ENCODE results near the gene GDF10.

Gene GDF10

DNA sequence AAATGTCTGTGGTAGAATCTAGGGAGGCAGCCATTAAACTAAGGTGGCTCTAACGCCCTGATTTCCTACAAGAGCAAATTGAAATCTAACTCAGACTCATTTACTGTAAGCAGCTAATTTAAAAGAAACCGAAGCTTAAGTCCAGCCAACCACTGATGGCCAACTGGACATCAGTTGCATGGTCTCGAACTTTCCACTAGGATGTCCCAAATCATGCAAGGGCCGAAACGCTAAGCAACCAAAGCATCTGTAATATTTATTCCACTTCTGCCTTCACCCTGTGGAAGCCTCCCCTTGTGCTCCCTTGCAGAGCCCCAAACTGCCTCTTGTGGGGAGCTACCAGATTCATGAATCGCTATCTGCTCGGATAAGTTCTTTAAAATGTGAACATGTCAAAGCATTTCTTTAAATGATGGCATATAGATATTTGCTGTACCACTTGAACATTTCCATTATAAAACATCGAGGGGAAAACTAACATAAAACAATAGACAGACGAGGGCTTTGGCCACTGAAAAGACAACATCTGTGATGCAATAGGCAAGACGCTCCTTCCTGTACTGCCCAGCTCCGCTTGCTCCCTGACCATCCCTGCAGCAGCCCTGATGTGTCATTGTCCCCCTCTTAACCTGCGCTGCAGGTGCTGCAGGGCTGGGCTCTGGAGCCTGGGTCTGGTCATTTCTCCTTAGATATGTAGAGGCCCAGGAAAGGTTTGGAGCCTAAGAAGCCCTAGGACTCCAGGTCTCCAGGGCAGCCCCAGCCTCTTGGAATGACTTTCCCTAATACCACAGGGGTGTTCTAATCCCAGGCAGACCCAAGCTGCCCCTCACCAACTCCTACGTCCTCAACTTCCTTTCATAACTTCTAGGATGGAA is 45.2 kb downstream of the GDF10 start:
- Histone ChIP-seq H4K5ac (ENCODE audit: low read length) (no peak overlapping the region), H3K23ac (ENCODE audit: low read length) (no peak overlapping the region), H3K4me3 (ENCODE audit: low read length) (no peak overlapping the region), H3K18ac (ENCODE audit: low read length) (no peak overlapping the region), H3K27me3 (ENCODE audit: insufficient read depth, low read length, poor library complexity) (no peaks in the 10 kb centered on the region), H4K8ac (ENCODE audit: low read depth, low read length) (no peak overlapping the region), H2BK15ac (replicated peaks; ENCODE audit: low read depth) (no peak overlapping the region), H2AK5ac (ENCODE audit: low read length) (no peak overlapping the region), H3K36me3 (ENCODE audit: control insufficient read depth, insufficient read depth, low read length) (no peaks in the 10 kb centered on the region), H3K27ac (ENCODE audit: low read depth, low read length) (no peak overlapping the region), H3K4me2 (ENCODE audit: low read length) (no peak overlapping the region), H3K9ac (ENCODE audit: low read length) (no peak overlapping the region), H2BK5ac (ENCODE audit: low read length) (no peak overlapping the region), H3K79me2 (ENCODE audit: control insufficient read depth, insufficient read depth, low read length) (no peaks in the 10 kb centered on the region), H3K4me1 (ENCODE audit: control insufficient read depth, low read depth, low read length) (no peaks in the 10 kb centered on the region), H2BK120ac (ENCODE audit: low read depth, low read length) (no peak overlapping the region), H3K56ac (ENCODE audit: low read length) (no peak overlapping the region), H3K4ac (ENCODE audit: low read depth, low read length) (no peak overlapping the region), H3K79me1 (ENCODE audit: low read length) (no peaks in the 10 kb centered on the region)
- WGBS (ENCODE audit: extremely low coverage, insufficient coverage, low lambda C conversion rate), result no CpG with 5 or more reads among the region's 13 CpGs
- no peak for DNase-seq

DNA sequence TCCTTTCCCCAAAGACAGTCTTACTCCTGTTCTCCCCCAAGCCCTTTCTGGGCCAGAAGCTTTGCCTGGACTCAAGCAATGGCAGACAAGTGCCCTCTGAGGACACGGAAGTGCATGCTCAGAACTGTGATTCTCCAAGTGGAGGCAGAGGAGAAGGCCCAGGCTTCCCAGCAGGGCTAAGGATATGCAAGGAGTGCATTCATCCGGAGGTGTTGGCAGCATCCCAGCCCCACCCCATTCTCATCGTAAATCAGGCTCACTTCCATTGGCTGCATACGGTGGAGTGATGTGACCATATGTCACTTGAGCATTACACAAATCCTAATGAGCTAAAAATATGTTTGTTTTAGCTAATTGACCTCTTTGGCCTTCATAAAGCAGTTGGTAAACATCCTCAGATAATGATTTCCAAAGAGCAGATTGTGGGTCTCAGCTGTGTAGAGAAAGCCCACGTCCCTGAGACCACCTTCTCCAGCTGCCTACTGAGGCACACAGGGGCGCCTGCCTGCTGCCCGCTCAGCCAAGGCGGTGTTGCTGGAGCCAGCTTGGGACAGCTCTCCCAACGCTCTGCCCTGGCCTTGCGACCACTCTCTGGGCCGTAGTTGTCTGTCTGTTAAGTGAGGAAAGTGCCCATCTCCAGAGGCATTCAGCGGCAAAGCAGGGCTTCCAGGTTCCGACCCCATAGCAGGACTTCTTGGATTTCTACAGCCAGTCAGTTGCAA is 46.7 kb downstream of the GDF10 start:
- no CpG with 5 or more reads among the region's 13 CpGs for WGBS (ENCODE audit: extremely low coverage, insufficient coverage, low lambda C conversion rate)
- no peaks in the 10 kb centered on the region for H3K79me2 ChIP-seq (ENCODE audit: control insufficient read depth, insufficient read depth, low read length)
- no peak overlapping the region for H3K4me2 ChIP-seq (ENCODE audit: low read length)
- H3K27ac ChIP-seq (ENCODE audit: low read depth, low read length), result no peak overlapping the region
- no peak overlapping the region for H3K56ac ChIP-seq (ENCODE audit: low read length)
- no peak overlapping the region for H2AK5ac ChIP-seq (ENCODE audit: low read length)
- no peak overlapping the region for H4K8ac ChIP-seq (ENCODE audit: low read depth, low read length)
- no peaks in the 10 kb centered on the region for H3K79me1 ChIP-seq (ENCODE audit: low read length)
- no peaks in the 10 kb centered on the region for H3K4me1 ChIP-seq (ENCODE audit: control insufficient read depth, low read depth, low read length)
- no peak for DNase-seq
- H3K36me3 ChIP-seq (ENCODE audit: control insufficient read depth, insufficient read depth, low read length), result no peaks in the 10 kb centered on the region
- no peak overlapping the region for H3K23ac ChIP-seq (ENCODE audit: low read length)
- no peak overlapping the region for H3K4ac ChIP-seq (ENCODE audit: low read depth, low read length)
- H3K18ac ChIP-seq (ENCODE audit: low read length), result no peak overlapping the region
- H3K9ac ChIP-seq (ENCODE audit: low read length), result no peak overlapping the region
- H4K5ac ChIP-seq (ENCODE audit: low read length), result no peak overlapping the region
- H3K4me3 ChIP-seq (ENCODE audit: low read length), result no peak overlapping the region
- H2BK15ac ChIP-seq (replicated peaks; ENCODE audit: low read depth), result no peak overlapping the region
- H2BK5ac ChIP-seq (ENCODE audit: low read length), result no peak overlapping the region
- no peak overlapping the region for H2BK120ac ChIP-seq (ENCODE audit: low read depth, low read length)
- no peaks in the 10 kb centered on the region for H3K27me3 ChIP-seq (ENCODE audit: insufficient read depth, low read length, poor library complexity)

DNA sequence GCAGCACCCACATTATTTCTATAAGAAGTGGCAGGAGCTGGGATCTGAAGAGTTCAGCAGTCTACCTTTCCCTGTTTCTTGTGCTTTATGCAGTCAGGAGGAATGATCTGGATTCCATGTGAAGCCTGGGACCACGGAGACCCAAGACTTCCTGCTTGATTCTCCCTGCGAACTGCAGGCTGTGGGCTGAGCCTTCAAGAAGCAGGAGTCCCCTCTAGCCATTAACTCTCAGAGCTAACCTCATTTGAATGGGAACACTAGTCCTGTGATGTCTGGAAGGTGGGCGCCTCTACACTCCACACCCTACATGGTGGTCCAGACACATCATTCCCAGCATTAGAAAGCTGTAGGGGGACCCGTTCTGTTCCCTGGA is 47.3 kb downstream of the GDF10 start:
- no peaks in the 10 kb centered on the region for H3K79me2 ChIP-seq (ENCODE audit: control insufficient read depth, insufficient read depth, low read length)
- no peak for DNase-seq
- H3K36me3 ChIP-seq (ENCODE audit: control insufficient read depth, insufficient read depth, low read length), result no peaks in the 10 kb centered on the region
- H2BK120ac ChIP-seq (ENCODE audit: low read depth, low read length), result no peak overlapping the region
- H3K18ac ChIP-seq (ENCODE audit: low read length), result no peak overlapping the region
- H3K27ac ChIP-seq (ENCODE audit: low read depth, low read length), result no peak overlapping the region
- no CpG with 5 or more reads among the region's 4 CpGs for WGBS (ENCODE audit: extremely low coverage, insufficient coverage, low lambda C conversion rate)
- no peaks in the 10 kb centered on the region for H3K4me1 ChIP-seq (ENCODE audit: control insufficient read depth, low read depth, low read length)
- H3K56ac ChIP-seq (ENCODE audit: low read length), result no peak overlapping the region
- H2AK5ac ChIP-seq (ENCODE audit: low read length), result no peak overlapping the region
- H3K4me2 ChIP-seq (ENCODE audit: low read length), result no peak overlapping the region
- no peak overlapping the region for H3K9ac ChIP-seq (ENCODE audit: low read length)
- H3K79me1 ChIP-seq (ENCODE audit: low read length), result no peaks in the 10 kb centered on the region
- no peak overlapping the region for H3K4me3 ChIP-seq (ENCODE audit: low read length)
- H4K5ac ChIP-seq (ENCODE audit: low read length), result no peak overlapping the region
- H3K4ac ChIP-seq (ENCODE audit: low read depth, low read length), result no peak overlapping the region
- H3K27me3 ChIP-seq (ENCODE audit: insufficient read depth, low read length, poor library complexity), result no peaks in the 10 kb centered on the region
- no peak overlapping the region for H4K8ac ChIP-seq (ENCODE audit: low read depth, low read length)
- no peak overlapping the region for H2BK15ac ChIP-seq (replicated peaks; ENCODE audit: low read depth)
- H3K23ac ChIP-seq (ENCODE audit: low read length), result no peak overlapping the region
- H2BK5ac ChIP-seq (ENCODE audit: low read length), result no peak overlapping the region

DNA sequence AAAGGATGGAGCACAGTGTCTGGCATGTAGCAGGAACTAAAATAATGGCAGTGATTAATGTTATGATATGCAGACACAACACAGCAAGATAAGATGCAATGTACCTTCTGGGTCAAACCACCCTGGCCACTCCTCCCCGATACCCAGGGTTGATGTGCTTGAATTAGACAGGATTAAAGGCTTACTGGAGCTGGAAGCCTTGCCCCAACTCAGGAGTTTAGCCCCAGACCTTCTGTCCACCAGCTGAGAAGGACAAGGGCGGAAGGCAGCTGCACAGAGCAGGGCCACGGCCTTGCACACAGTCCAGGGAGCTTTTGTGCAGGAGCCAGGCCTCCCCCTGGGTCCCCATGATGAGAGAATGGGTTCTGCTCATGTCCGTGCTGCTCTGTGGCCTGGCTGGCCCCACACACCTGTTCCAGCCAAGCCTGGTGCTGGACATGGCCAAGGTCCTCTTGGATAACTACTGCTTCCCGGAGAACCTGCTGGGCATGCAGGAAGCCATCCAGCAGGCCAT is 48.2 kb downstream of the GDF10 start, which contains the start of gene RBP3:
Gene RBP3 (plus strand): TSS at position 226 of the 514 bp plus-strand sequence. CDS start 122 bp downstream, at position 348.
- DNase-seq, result no peak
- no peak within 1 kb of the TSS for H3K4ac ChIP-seq (ENCODE audit: low read depth, low read length)
- no peak within 1 kb of the TSS for H3K4me2 ChIP-seq (ENCODE audit: low read length)
- no peaks in the 10 kb centered on the region for H3K79me1 ChIP-seq (ENCODE audit: low read length)
- no peak within 1 kb of the TSS for H3K18ac ChIP-seq (ENCODE audit: low read length)
- no peak within 1 kb of the TSS for H2BK120ac ChIP-seq (ENCODE audit: low read depth, low read length)
- H2BK15ac ChIP-seq (replicated peaks; ENCODE audit: low read depth), result no peak within 1 kb of the TSS
- no peak within 1 kb of the TSS for H3K23ac ChIP-seq (ENCODE audit: low read length)
- no peak within 1 kb of the TSS for H3K9ac ChIP-seq (ENCODE audit: low read length)
- H3K27me3 ChIP-seq (ENCODE audit: insufficient read depth, low read length, poor library complexity), result no peaks in the 10 kb centered on the region
- no peak within 1 kb of the TSS for H3K27ac ChIP-seq (ENCODE audit: low read depth, low read length)
- no peaks in the 10 kb centered on the region for H3K4me1 ChIP-seq (ENCODE audit: control insufficient read depth, low read depth, low read length)
- H3K79me2 ChIP-seq (ENCODE audit: control insufficient read depth, insufficient read depth, low read length), result no peaks in the 10 kb centered on the region
- no peak within 1 kb of the TSS for H3K56ac ChIP-seq (ENCODE audit: low read length)
- WGBS (ENCODE audit: extremely low coverage, insufficient coverage, low lambda C conversion rate), result no CpG with 5 or more reads among the region's 5 CpGs
- no peak within 1 kb of the TSS for H4K8ac ChIP-seq (ENCODE audit: low read depth, low read length)
- no peak within 1 kb of the TSS for H4K5ac ChIP-seq (ENCODE audit: low read length)
- H3K4me3 ChIP-seq (ENCODE audit: low read length), result no peak within 1 kb of the TSS
- H2BK5ac ChIP-seq (ENCODE audit: low read length), result no peak within 1 kb of the TSS
- H2AK5ac ChIP-seq (ENCODE audit: low read length), result no peak within 1 kb of the TSS
- no peaks in the 10 kb centered on the region for H3K36me3 ChIP-seq (ENCODE audit: control insufficient read depth, insufficient read depth, low read length)

DNA sequence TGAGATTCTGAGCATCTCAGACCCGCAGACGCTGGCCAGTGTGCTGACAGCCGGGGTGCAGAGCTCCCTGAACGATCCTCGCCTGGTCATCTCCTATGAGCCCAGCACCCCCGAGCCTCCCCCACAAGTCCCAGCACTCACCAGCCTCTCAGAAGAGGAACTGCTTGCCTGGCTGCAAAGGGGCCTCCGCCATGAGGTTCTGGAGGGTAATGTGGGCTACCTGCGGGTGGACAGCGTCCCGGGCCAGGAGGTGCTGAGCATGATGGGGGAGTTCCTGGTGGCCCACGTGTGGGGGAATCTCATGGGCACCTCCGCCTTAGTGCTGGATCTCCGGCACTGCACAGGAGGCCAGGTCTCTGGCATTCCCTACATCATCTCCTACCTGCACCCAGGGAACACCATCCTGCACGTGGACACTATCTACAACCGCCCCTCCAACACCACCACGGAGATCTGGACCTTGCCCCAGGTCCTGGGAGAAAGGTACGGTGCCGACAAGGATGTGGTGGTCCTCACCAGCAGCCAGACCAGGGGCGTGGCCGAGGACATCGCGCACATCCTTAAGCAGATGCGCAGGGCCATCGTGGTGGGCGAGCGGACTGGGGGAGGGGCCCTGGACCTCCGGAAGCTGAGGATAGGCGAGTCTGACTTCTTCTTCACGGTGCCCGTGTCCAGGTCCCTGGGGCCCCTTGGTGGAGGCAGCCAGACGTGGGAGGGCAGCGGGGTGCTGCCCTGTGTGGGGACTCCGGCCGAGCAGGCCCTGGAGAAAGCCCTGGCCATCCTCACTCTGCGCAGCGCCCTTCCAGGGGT is 48.9 kb downstream of the GDF10 start:
- WGBS (ENCODE audit: extremely low coverage, insufficient coverage, low lambda C conversion rate), result no CpG with 5 or more reads among the region's 36 CpGs
- no peak for DNase-seq

More for the DNA sequence above, 48.9 kb downstream of the GDF10 start:
- H3K79me2 ChIP-seq (ENCODE audit: control insufficient read depth, insufficient read depth, low read length), result no peaks in the 10 kb centered on the region
- no peaks in the 10 kb centered on the region for H3K4me1 ChIP-seq (ENCODE audit: control insufficient read depth, low read depth, low read length)
- no peak overlapping the region for H3K4me2 ChIP-seq (ENCODE audit: low read length)
- no peak overlapping the region for H3K56ac ChIP-seq (ENCODE audit: low read length)
- H3K36me3 ChIP-seq (ENCODE audit: control insufficient read depth, insufficient read depth, low read length), result no peaks in the 10 kb centered on the region
- H4K5ac ChIP-seq (ENCODE audit: low read length), result no peak overlapping the region
- no peak overlapping the region for H3K4ac ChIP-seq (ENCODE audit: low read depth, low read length)
- no peak overlapping the region for H2BK120ac ChIP-seq (ENCODE audit: low read depth, low read length)
- H3K9ac ChIP-seq (ENCODE audit: low read length), result no peak overlapping the region
- no peak overlapping the region for H3K27ac ChIP-seq (ENCODE audit: low read depth, low read length)
- H3K18ac ChIP-seq (ENCODE audit: low read length), result no peak overlapping the region
- H3K79me1 ChIP-seq (ENCODE audit: low read length), result no peaks in the 10 kb centered on the region
- H3K23ac ChIP-seq (ENCODE audit: low read length), result no peak overlapping the region
- H2BK15ac ChIP-seq (replicated peaks; ENCODE audit: low read depth), result no peak overlapping the region
- H3K27me3 ChIP-seq (ENCODE audit: insufficient read depth, low read length, poor library complexity), result no peaks in the 10 kb centered on the region
- no peak overlapping the region for H3K4me3 ChIP-seq (ENCODE audit: low read length)
- no peak overlapping the region for H4K8ac ChIP-seq (ENCODE audit: low read depth, low read length)
- H2BK5ac ChIP-seq (ENCODE audit: low read length), result no peak overlapping the region
- H2AK5ac ChIP-seq (ENCODE audit: low read length), result no peak overlapping the region
